ENCODE results near the gene FGF11. TPM values are rescaled to one million over a fixed set of nuclear protein-coding genes. Genes with fewer than 3 reads are reported as not detected.

The FGF11 gene
- total RNA-seq, result 1.8 TPM in 1 of 2 replicates, not detected in the other
- 0.70 and 0.92 TPM in 2 replicates for polyA plus RNA-seq
- polyA plus RNA-seq (2011; cell fraction: cytosol; rRNA removed), result 0.34 and 0.52 TPM in 2 replicates
- 2.6 and 4.2 TPM in 2 replicates for polyA plus RNA-seq (2011; cell fraction: nucleus; rRNA removed)
- 0.63 and 1.2 TPM in 2 replicates for polyA plus RNA-seq (2012)
- 0.81 and 1.6 TPM in 2 replicates for polyA minus RNA-seq
- 0.92 TPM for polyA minus RNA-seq (2011; cell fraction: cytosol; rRNA and poly(A)+ RNA removed)
- polyA minus RNA-seq (2011; cell fraction: nucleus; rRNA and poly(A)+ RNA removed), result 0.87 TPM in 1 of 2 replicates, not detected in the other
- not detected for Bru-seq, nascent RNA
- BruChase-seq, experiment 1, labeled RNA remaining after a 6-hour chase, result percentile 50 among the genes with signal in this experiment
- percentile 33 among the genes with signal in this experiment for BruChase-seq, experiment 2, labeled RNA remaining after a 2-hour chase
- long read RNA-seq, result 0 reads

GRCh38 chr17:7439462-7440112, at the start of gene FGF11:
Gene FGF11, plus strand, starts transcription at chr17:7439512. Its CDS starts 109 bp downstream, at chr17:7439621.
- no peaks in the 10 kb centered on the region for H4K20me1 ChIP-seq (replicated peaks; ENCODE audit: control insufficient read depth, extremely low read depth, insufficient read depth, low read length)
- intact Hi-C loops (cut with micrococcal nuclease) (loop anchor here (5.0 kb wide), 2 partner anchors 187 to 248 kb away; partner anchors contain the start of genes CTDNEP1, ELP5, TP53 and WRAP53), dilution Hi-C loops (cut with MboI; ENCODE audit: extremely low pct_ligation_motif_present, low sequenced_read_pairs) (no loop called here)
- no peak for FAIRE-seq
- no peak for TF ChIP-seq POLR2AphosphoS5 (IDR thresholded peaks at IDR 0.05; ENCODE audit: insufficient read depth, low read depth, low read length)
- TF ChIP-seq EZH2 (IDR thresholded peaks at IDR 0.05; ENCODE audit: borderline replicate concordance, low read depth, low read length, severe bottlenecking), result peak; percentile 84
- no peaks in the 10 kb centered on the region for H3K9me1 ChIP-seq (replicated peaks; ENCODE audit: control insufficient read depth, extremely low read depth, insufficient read depth, low read length)
- no peak for DNase-seq (ENCODE audit: low read depth, low spot score)
- no peak within 1 kb of the TSS for H3K27ac ChIP-seq (ENCODE audit: insufficient read depth, low read depth, low read length)
- H3K4me2 ChIP-seq (ENCODE audit: insufficient read depth, low read length), result peak within 1 kb of the TSS; percentile 63
- no TSS peak for BruUV-seq (replicated peaks)
- no peaks in the 10 kb centered on the region for H3K36me3 ChIP-seq (ENCODE audit: control insufficient read depth in 2 of 2, extremely low read depth in 1 of 2, insufficient read depth in 2 of 2, low read length in 2 of 2)
- H3K9me3 ChIP-seq (replicated peaks; ENCODE audit: control insufficient read depth, insufficient read depth, low read length), result no peaks in the 10 kb centered on the region
- POLR2A ChIA-PET, result interaction anchor here (1.1 to 1.6 kb wide), 2 partner anchors 39 to 45 kb away, joined by 3 to 6 read pairs; partner anchors contain the start of genes POLR2A and ZBTB4
- no peaks in the 10 kb centered on the region for H3K79me2 ChIP-seq (ENCODE audit: control insufficient read depth, insufficient read depth, low read length)
- CTCF ChIA-PET, result interaction anchor here (0.8 to 3.0 kb wide), 4 partner anchors 9 to 121 kb away, joined by 3 to 17 read pairs (median 4); partner anchors contain the start of gene PLSCR3
- H3K9ac ChIP-seq (replicated peaks; ENCODE audit: extremely low read depth, insufficient read depth, low read length), result no peak within 1 kb of the TSS
- peaks cover 20 to 28% of the 10 kb centered on the region in 2 experiments for H3K27me3 ChIP-seq (ENCODE audit: control insufficient read depth in 2 of 2, insufficient read depth in 2 of 2, low read length in 2 of 2)
- H3K4me1 ChIP-seq (ENCODE audit: control insufficient read depth, extremely low read depth, insufficient read depth, low read length), result peaks cover 28% of the 10 kb centered on the region
- H2AFZ ChIP-seq (ENCODE audit: low read depth, low read length), result peak within 1 kb of the TSS; percentile 65
- H3K4me3 ChIP-seq (replicated peaks in 1 of 3; ENCODE audit: insufficient read depth in 1 of 3, low read depth in 1 of 3, low read length in 3 of 3), result peak within 1 kb of the TSS; percentile 27 to 30 (median 29)
